Measurements from ENCODE around the gene MAP2K4. TPM values are rescaled to one million over a fixed set of nuclear protein-coding genes. Genes with fewer than 3 reads are reported as not detected.

MAP2K4 gene
- total RNA-seq, 1 experiment from 2014 or later: 24.4 TPM

DNA sequence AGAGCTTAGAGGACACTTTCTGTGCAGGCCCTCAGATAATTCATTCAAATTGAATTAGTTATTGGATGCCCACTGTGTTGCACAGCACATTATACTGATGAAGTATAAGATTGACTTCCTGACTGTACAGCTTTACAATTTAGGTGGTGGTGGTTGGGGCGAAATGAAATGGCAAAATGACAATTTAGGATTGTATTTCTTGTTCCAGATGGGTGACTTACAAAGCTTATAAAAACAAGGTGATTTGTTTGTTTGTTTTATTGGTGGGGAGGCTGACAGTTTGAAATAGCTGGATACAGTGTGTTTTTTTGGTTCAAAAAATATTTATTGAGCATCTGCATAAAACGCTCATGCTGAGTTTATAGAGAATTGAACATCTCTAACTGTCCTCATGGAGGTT is 1.6 kb downstream of the MAP2K4 start (continued):
- TF ChIP-seq, protein P1, sequence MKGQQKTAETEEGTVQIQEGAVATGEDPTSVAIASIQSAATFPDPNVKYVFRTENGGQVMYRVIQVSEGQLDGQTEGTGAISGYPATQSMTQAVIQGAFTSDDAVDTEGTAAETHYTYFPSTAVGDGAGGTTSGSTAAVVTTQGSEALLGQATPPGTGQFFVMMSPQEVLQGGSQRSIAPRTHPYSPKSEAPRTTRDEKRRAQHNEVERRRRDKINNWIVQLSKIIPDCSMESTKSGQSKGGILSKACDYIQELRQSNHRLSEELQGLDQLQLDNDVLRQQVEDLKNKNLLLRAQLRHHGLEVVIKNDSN (CRISPR knock-in tag; IDR thresholded peaks at IDR 0.05): no peak
- TF ChIP-seq, protein P2, sequence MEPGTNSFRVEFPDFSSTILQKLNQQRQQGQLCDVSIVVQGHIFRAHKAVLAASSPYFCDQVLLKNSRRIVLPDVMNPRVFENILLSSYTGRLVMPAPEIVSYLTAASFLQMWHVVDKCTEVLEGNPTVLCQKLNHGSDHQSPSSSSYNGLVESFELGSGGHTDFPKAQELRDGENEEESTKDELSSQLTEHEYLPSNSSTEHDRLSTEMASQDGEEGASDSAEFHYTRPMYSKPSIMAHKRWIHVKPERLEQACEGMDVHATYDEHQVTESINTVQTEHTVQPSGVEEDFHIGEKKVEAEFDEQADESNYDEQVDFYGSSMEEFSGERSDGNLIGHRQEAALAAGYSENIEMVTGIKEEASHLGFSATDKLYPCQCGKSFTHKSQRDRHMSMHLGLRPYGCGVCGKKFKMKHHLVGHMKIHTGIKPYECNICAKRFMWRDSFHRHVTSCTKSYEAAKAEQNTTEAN (CRISPR knock-in tag; IDR thresholded peaks at IDR 0.05): no peak
- TF ChIP-seq FOXJ3 (CRISPR knock-in tag; IDR thresholded peaks at IDR 0.05; ENCODE audit: borderline replicate concordance) (no peak), ZBTB21 (CRISPR knock-in tag; IDR thresholded peaks at IDR 0.05; ENCODE audit: borderline replicate concordance) (no peak), ZNF263 (CRISPR knock-in tag; IDR thresholded peaks at IDR 0.05; ENCODE audit: low read depth) (no peak)

DNA sequence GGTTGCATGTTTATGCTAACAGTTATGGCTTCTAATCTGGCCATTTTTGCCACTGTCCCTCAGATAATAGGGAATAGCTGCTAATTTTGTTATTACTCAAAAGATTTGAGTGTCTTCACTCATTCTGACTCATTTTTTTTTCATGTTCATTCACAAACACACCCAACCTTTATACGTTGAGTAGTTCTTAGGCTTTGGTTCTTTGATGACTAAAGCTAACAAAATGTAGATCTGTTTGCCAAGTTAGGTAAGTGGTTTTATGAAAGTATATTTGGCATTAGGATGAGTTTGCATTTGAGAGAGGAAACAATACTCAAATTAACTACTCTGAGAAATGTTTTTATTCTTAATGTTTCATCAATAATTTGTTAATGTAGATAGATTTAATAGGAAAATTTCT is 3.6 kb downstream of the MAP2K4 start:
- peaks cover 63% of the 10 kb centered on the region for H3K4me1 Mint-ChIP-seq

DNA sequence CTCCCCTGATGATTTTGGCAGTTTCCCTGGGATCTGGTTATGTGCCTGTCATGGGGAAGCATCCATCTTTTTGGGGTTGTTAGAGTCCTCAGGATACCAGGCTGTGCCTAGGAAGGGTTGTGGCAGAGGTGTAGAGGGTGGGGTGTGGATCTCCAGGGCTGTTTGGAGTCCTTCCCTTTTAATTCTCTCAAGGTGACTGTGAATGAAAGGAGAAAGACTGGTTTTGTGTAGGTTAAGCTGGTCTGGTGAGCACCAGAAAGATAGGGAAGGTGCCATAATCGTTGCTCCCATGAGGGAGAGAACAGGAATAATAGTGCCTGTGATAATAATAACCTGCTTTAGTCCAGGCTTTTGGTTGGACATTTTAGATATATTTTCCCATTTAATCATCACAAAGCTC is 7.0 kb downstream of the MAP2K4 start:
- no peak for TF ChIP-seq SP1 (CRISPR knock-in tag; conservative IDR thresholded peaks at IDR 0.05)
- ATAC-seq (no peak), DNase-seq (ENCODE audit: low spot score) (no peak)
- Mint-ChIP-seq H3K4me3 (no peak overlapping the region), H3K27ac (no peak overlapping the region), H3K4me1 (peaks cover 55% of the 10 kb centered on the region), H3K9me3 (no peaks in the 10 kb centered on the region), H3K36me3 (no peaks in the 10 kb centered on the region), H3K27me3 (ENCODE audit: low read depth) (no peaks in the 10 kb centered on the region)
- ChIA-PET POLR2A (no interaction called here), CTCF (no interaction called here)

More for the DNA sequence above, 3.6 kb downstream of the MAP2K4 start:
- H3K4me3 Mint-ChIP-seq: no peak overlapping the region
- no peak overlapping the region for H3K27ac Mint-ChIP-seq
- no peak for ATAC-seq
- no peaks in the 10 kb centered on the region for H3K9me3 Mint-ChIP-seq
- TF ChIP-seq NFE2L1 (CRISPR knock-in tag; IDR thresholded peaks at IDR 0.05): no peak
- no peak for TF ChIP-seq MYBL2 (CRISPR knock-in tag; IDR thresholded peaks at IDR 0.05)
- TF ChIP-seq CBFB (CRISPR knock-in tag; IDR thresholded peaks at IDR 0.05; ENCODE audit: low read depth): no peak
- TF ChIP-seq SOX15 (CRISPR knock-in tag; IDR thresholded peaks at IDR 0.05): no peak
- no peak for TF ChIP-seq IRF2 (CRISPR knock-in tag; IDR thresholded peaks at IDR 0.05; ENCODE audit: borderline replicate concordance, low read depth)
- TF ChIP-seq TEAD1 (CRISPR knock-in tag; IDR thresholded peaks at IDR 0.05): no peak
- TF ChIP-seq NR1H2 (CRISPR knock-in tag; IDR thresholded peaks at IDR 0.05): no peak
- no peak for TF ChIP-seq FOXK1 (CRISPR knock-in tag; IDR thresholded peaks at IDR 0.05)
- TF ChIP-seq GTF2I (CRISPR knock-in tag; conservative IDR thresholded peaks at IDR 0.05): no peak
- TF ChIP-seq, protein P3, sequence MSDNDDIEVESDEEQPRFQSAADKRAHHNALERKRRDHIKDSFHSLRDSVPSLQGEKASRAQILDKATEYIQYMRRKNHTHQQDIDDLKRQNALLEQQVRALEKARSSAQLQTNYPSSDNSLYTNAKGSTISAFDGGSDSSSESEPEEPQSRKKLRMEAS (CRISPR knock-in tag; IDR thresholded peaks at IDR 0.05): no peak
- no peak for TF ChIP-seq PRRX2 (CRISPR knock-in tag; IDR thresholded peaks at IDR 0.05)
- TF ChIP-seq, protein P4, sequence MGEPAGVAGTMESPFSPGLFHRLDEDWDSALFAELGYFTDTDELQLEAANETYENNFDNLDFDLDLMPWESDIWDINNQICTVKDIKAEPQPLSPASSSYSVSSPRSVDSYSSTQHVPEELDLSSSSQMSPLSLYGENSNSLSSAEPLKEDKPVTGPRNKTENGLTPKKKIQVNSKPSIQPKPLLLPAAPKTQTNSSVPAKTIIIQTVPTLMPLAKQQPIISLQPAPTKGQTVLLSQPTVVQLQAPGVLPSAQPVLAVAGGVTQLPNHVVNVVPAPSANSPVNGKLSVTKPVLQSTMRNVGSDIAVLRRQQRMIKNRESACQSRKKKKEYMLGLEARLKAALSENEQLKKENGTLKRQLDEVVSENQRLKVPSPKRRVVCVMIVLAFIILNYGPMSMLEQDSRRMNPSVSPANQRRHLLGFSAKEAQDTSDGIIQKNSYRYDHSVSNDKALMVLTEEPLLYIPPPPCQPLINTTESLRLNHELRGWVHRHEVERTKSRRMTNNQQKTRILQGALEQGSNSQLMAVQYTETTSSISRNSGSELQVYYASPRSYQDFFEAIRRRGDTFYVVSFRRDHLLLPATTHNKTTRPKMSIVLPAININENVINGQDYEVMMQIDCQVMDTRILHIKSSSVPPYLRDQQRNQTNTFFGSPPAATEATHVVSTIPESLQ (CRISPR knock-in tag; IDR thresholded peaks at IDR 0.05): no peak
- POLR2A ChIA-PET: interaction anchor here (2.4 kb wide), 1 partner anchor 28 kb away, joined by 7 read pairs; the partner anchor contains the start of gene ZNF18
- H3K27me3 Mint-ChIP-seq (ENCODE audit: low read depth): peaks cover 12% of the 10 kb centered on the region
- no peak for DNase-seq (ENCODE audit: low spot score)
- CTCF ChIA-PET: no interaction called here
- H3K36me3 Mint-ChIP-seq: no peaks in the 10 kb centered on the region

DNA sequence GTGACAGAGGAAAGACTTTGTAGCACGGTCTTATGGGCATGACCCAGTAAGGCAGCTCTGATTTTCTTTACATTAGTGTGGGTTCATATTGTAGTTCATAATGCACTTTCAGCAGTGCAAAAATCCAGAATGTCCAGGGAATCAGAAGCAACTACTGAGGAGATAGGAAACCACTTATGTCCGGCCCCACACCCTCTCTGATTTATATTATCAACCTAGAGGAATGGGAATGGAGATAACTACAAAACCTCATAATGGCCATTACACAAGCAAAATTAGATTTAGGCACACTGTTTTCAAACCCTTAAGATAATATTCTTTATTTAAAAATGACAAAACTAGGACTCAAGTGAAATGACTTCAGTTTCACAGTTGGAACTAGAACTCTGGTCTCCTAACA is 7.9 kb downstream of the MAP2K4 start:
- no peaks in the 10 kb centered on the region for H3K36me3 Mint-ChIP-seq
- no peak overlapping the region for H3K4me3 Mint-ChIP-seq
- no peak for ATAC-seq
- H3K27ac Mint-ChIP-seq: no peak overlapping the region
- no peaks in the 10 kb centered on the region for H3K9me3 Mint-ChIP-seq
- ChIA-PET POLR2A (no interaction called here), CTCF (no interaction called here)
- H3K27me3 Mint-ChIP-seq (ENCODE audit: low read depth): no peaks in the 10 kb centered on the region
- no peak for DNase-seq (ENCODE audit: low spot score)
- H3K4me1 Mint-ChIP-seq: peaks cover 47% of the 10 kb centered on the region
- TF ChIP-seq EMX1 (CRISPR knock-in tag; IDR thresholded peaks at IDR 0.05) (no peak), IRF2 (CRISPR knock-in tag; IDR thresholded peaks at IDR 0.05; ENCODE audit: borderline replicate concordance, low read depth) (no peak)
- TF ChIP-seq, protein P5, sequence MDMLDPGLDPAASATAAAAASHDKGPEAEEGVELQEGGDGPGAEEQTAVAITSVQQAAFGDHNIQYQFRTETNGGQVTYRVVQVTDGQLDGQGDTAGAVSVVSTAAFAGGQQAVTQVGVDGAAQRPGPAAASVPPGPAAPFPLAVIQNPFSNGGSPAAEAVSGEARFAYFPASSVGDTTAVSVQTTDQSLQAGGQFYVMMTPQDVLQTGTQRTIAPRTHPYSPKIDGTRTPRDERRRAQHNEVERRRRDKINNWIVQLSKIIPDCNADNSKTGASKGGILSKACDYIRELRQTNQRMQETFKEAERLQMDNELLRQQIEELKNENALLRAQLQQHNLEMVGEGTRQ (CRISPR knock-in tag; IDR thresholded peaks at IDR 0.05): no peak
- TF ChIP-seq, protein P6, sequence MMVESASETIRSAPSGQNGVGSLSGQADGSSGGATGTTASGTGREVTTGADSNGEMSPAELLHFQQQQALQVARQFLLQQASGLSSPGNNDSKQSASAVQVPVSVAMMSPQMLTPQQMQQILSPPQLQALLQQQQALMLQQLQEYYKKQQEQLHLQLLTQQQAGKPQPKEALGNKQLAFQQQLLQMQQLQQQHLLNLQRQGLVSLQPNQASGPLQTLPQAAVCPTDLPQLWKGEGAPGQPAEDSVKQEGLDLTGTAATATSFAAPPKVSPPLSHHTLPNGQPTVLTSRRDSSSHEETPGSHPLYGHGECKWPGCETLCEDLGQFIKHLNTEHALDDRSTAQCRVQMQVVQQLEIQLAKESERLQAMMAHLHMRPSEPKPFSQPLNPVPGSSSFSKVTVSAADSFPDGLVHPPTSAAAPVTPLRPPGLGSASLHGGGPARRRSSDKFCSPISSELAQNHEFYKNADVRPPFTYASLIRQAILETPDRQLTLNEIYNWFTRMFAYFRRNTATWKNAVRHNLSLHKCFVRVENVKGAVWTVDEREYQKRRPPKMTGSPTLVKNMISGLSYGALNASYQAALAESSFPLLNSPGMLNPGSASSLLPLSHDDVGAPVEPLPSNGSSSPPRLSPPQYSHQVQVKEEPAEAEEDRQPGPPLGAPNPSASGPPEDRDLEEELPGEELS (CRISPR knock-in tag; IDR thresholded peaks at IDR 0.05): no peak
- TF ChIP-seq, protein P7, sequence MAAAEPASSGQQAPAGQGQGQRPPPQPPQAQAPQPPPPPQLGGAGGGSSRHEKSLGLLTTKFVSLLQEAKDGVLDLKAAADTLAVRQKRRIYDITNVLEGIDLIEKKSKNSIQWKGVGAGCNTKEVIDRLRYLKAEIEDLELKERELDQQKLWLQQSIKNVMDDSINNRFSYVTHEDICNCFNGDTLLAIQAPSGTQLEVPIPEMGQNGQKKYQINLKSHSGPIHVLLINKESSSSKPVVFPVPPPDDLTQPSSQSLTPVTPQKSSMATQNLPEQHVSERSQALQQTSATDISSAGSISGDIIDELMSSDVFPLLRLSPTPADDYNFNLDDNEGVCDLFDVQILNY (CRISPR knock-in tag; IDR thresholded peaks at IDR 0.05): no peak
- TF ChIP-seq, protein P8, sequence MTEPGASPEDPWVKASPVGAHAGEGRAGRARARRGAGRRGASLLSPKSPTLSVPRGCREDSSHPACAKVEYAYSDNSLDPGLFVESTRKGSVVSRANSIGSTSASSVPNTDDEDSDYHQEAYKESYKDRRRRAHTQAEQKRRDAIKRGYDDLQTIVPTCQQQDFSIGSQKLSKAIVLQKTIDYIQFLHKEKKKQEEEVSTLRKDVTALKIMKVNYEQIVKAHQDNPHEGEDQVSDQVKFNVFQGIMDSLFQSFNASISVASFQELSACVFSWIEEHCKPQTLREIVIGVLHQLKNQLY (CRISPR knock-in tag; IDR thresholded peaks at IDR 0.05): no peak
